ENCODE results near the gene IL16. TPM values are rescaled to one million over a fixed set of nuclear protein-coding genes. Genes with fewer than 3 reads are reported as not detected.

IL16 gene
- total and polyA plus RNA-seq, 9 of the 15 experiments (the other 6 are each of a cell fraction or from before 2014, with no cell fraction given) = 1.4 to 18.8 (median 10.6) TPM

DNA sequence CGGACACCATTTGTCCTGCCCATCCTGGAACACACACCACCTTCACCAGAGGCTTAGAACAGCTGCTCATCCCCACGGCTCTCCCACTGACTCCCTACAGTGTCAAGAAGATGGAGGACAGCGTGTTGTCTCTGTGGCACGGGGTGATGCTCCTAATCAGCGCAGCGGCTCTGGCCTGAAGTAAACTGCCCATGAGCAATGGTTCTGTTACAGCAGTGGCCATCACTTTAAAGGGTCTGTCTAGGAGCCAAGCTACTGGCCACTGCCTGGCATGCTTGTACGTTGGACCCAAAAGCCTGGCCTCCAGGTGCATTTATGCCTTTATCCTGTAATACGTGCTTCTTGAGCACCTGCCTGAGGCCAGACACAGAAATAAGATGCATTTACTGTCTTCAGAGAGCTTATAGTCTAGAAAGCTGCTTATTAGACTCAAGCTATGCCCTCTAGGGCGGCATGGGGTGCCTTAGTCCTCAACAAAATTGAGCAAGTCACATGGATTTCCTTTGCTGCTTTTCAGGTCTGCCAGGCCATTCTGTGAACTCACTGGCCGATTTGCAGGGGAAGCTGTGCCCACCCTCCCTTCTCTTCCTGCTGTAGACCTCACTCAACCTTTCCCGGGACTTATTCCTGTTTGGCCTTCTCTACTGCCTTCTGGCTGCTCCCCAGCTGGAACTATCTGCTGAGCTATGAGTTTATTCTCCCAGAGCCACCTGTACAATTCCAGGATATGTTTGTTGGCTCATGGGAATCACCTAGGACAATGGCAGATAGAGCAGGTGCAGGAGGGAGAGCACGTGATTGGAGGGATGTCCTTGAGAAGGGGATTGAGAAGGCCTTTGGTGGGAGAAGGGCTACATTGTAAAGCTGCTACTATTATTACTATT, 75.3 kb downstream of the IL16 start:
- Histone ChIP-seq H3K9me3 (replicated peaks; ENCODE audit: control insufficient read depth, insufficient read depth, low read depth, low read length) (no peaks in the 10 kb centered on the region), H3K79me2 (ENCODE audit: control insufficient read depth, insufficient read depth, low read length) (no peaks in the 10 kb centered on the region), H3K4me1 (replicated peaks in 1 of 2; ENCODE audit: control insufficient read depth in 2 of 2, insufficient read depth in 2 of 2, low read length in 2 of 2) (no peaks in the 10 kb centered on the region; a peak in 1 of 5 replicates), H4K20me1 (replicated peaks; ENCODE audit: control insufficient read depth, insufficient read depth, low read length) (no peaks in the 10 kb centered on the region), H3K36me3 (ENCODE audit: control insufficient read depth, insufficient read depth, low read length) (no peaks in the 10 kb centered on the region; the same call in 2 of the 3 replicates), H3K9ac (ENCODE audit: insufficient read depth in 1 of 2, low read depth in 2 of 2, low read length in 2 of 2) (no peak overlapping the region), H2AFZ (ENCODE audit: low read depth, low read length) (no peak overlapping the region), H3K27ac (ENCODE audit: extremely low read depth, low read depth, low read length) (no peak overlapping the region), H3K27me3 (ENCODE audit: control insufficient read depth in 2 of 2, insufficient read depth in 2 of 2, low read length in 2 of 2) (no peaks in the 10 kb centered on the region), H3K9me1 (ENCODE audit: control insufficient read depth, insufficient read depth, low read length) (no peaks in the 10 kb centered on the region), H3K4me3 (no peak overlapping the region), H3K4me2 (ENCODE audit: insufficient read depth, low read length) (no peak overlapping the region)
- FAIRE-seq = no peak
- CTCF ChIA-PET (ENCODE audit: low intra/inter-chr PET ratio) = no interaction called here
- no peak for DNase-seq (ENCODE audit: extremely low read depth in 1 of 4, low spot score in 3 of 4)
- intact Hi-C loops (cut with micrococcal nuclease) (loop anchor here (10.0 kb wide), 2 partner anchors 203 to 663 kb away; no protein-coding TSS in a partner anchor), in situ Hi-C loops (cut with MboI) (no loop called here)
- no peak for TF ChIP-seq ATF6 (CRISPR knock-in tag; IDR thresholded peaks at IDR 0.05)
- no peak for TF ChIP-seq NBN (IDR thresholded peaks at IDR 0.05; ENCODE audit: low read depth)
- no peak for TF ChIP-seq HNRNPK (IDR thresholded peaks at IDR 0.05; ENCODE audit: low read depth, low read length, poor library complexity, severe bottlenecking)
- TF ChIP-seq HDAC2 (IDR thresholded peaks at IDR 0.05) = no peak
- no peak for ATAC-seq
- WGBS (ENCODE audit: insufficient coverage, low coverage, missing lambda C conversion rate) = 55% methylated on average over 12 of the region's 12 CpGs
- POLR2A ChIA-PET = interaction anchor here (0.6 kb wide), 1 partner anchor 332 kb away, joined by 3 read pairs; no protein-coding TSS in a partner anchor
- BruUV-seq (replicated peaks) = no TSS peak
